Upper lobe of left lung (tissue), 6 donors: Measurements from ENCODE around the gene EYA2. TPM values are rescaled to one million over a fixed set of nuclear protein-coding genes. Genes with fewer than 3 reads are reported as not detected.

ENCODE experiments used
- ATAC-seq, 2 donors: fragments of 200-7000 bp; cut with Tn5 transposase; one replicate each; pipeline ENCODE4 v1.9.1; 2022; ENCODE audit warnings: mild to moderate bottlenecking in 2 of 2, moderate library complexity in 2 of 2; ENCODE audit not compliant: low FRiP score in 2 of 2
- DNase-seq, 2 donors: peaks; one replicate each; pipeline ENCODE4 v3.0.0-alpha.2; 2019 to 2020
- H3K27ac ChIP-seq, 4 donors: fragments of 200-600 bp; sonication (generic); one replicate each; pipeline ENCODE4 v1.5.1; 2016 to 2019
- H3K27me3 ChIP-seq, 4 donors: fragments of 200-600 bp; sonication (generic); one replicate each; pipeline ENCODE4 v1.5.1; 2017 to 2019
- H3K36me3 ChIP-seq, 4 donors: fragments of 200-600 bp; sonication (generic); one replicate each; pipeline ENCODE4 v1.5.1; 2016 to 2019
- H3K4me1 ChIP-seq, 4 donors: fragments of 200-600 bp; sonication (generic); one replicate each; pipeline ENCODE4 v1.5.1; 2018 to 2019
- H3K4me3 ChIP-seq, 4 donors: fragments of 200-600 bp; sonication (generic); one replicate each; pipeline ENCODE4 v1.5.1; 2017 to 2019; ENCODE audit warnings: mild to moderate bottlenecking in 2 of 4, moderate library complexity in 1 of 4
- H3K9me3 ChIP-seq, 4 donors: fragments of 200-600 bp; sonication (generic); one replicate each; pipeline ENCODE4 v1.5.1; 2018 to 2019
- CTCF ChIP-seq, 6 experiments: fragments of 450-650 bp in 4 of 6; fragments of 200-600 bp in 2 of 6; sonication (generic) in 2 of 6; IDR thresholded peaks; one replicate each; pipeline ENCODE4 v1.5.1; 2016 to 2019; ENCODE audit warnings: antibody characterized with exemption in 6 of 6
- EP300 ChIP-seq, 4 donors: sonication (generic); formaldehyde crosslinking; IDR thresholded peaks; one replicate each; pipeline ENCODE4 v1.5.1; 2017; ENCODE audit warnings: antibody characterized with exemption in 4 of 4, control low read depth in 2 of 4
- POLR2A ChIP-seq, 4 donors: fragments of 450-650 bp; IDR thresholded peaks; one replicate each; pipeline ENCODE4 v1.5.1; 2016 to 2017; ENCODE audit warnings: antibody characterized with exemption in 4 of 4, mild to moderate bottlenecking in 2 of 4
- POLR2AphosphoS5 ChIP-seq, 2 donors: sonication (generic); formaldehyde crosslinking; IDR thresholded peaks; one replicate each; pipeline ENCODE4 v1.5.1; 2017; ENCODE audit warnings: antibody characterized with exemption in 2 of 2
- WGBS, 2 donors: methylation state at CpG; one replicate each; pipeline ENCODE4 v1.1.5; 2017 to 2018; 5-methylcytosine and 5-hydroxymethylcytosine counted together
- total RNA-seq, 6 donors: library from RNA; depleted of rRNA in 4 of 6; stranded (reverse); fragments of >200 nt in 4 of 6; gene quantifications; one replicate each; pipeline versions ENCODE4 v1.1.0 to v1.2.1, GENCODE V29; 2016 to 2021
- donor health status: DM: no; HTN: no; CAD: no; lungs with moderate emphysema.
- donor health status: DM: no; HTN: yes; CAD: no; lungs with severe emphysema.

Gene EYA2
- 1 to 10 TPM in 5 of 6 donors, under 1 TPM in 1; 0.66 to 9.4 (median 3.0) TPM for total RNA-seq

GRCh38 chr20:46894579-46894958, at the start of gene EYA2:
TSS of gene EYA2 (plus strand) at chr20:46894843. CDS start at chr20:46990011, 95,168 bp downstream.
- H3K27ac ChIP-seq, result peak within 1 kb of the TSS in 1 of 4 donors; percentile 53
- DNase-seq, result peak in 1 of 2 donors; percentile 85
- WGBS, 2 donors, result 3% methylated on average over 20 of the region's 52 CpGs; no CpG with 5 or more reads in 1 of the 2 donors
- H3K4me3 ChIP-seq, result peak within 1 kb of the TSS; percentile 16 to 44 (median 38)
- peak in 1 of 2 donors; percentile 86 for ATAC-seq
- TF ChIP-seq EP300 (IDR thresholded peaks at IDR 0.05) (no peak), CTCF (IDR thresholded peaks at IDR 0.05) (no peak), POLR2AphosphoS5 (IDR thresholded peaks at IDR 0.05) (no peak), POLR2A (IDR thresholded peaks at IDR 0.05) (no peak)
- H3K4me1 ChIP-seq, result peaks cover 0 to 12% (median 0%) of the 10 kb centered on the region in 4 donors
- H3K27me3 ChIP-seq, result peaks cover 0 to 15% (median 7%) of the 10 kb centered on the region in 4 donors
- no peaks in the 10 kb centered on the region for H3K36me3 ChIP-seq
- H3K9me3 ChIP-seq, result peaks cover 0 to 9% (median 6%) of the 10 kb centered on the region in 4 donors

- TF ChIP-seq CTCF (IDR thresholded peaks at IDR 0.05), result no peak
- no peak for TF ChIP-seq POLR2A (IDR thresholded peaks at IDR 0.05)
- TF ChIP-seq EP300 (IDR thresholded peaks at IDR 0.05), result no peak
- TF ChIP-seq POLR2AphosphoS5 (IDR thresholded peaks at IDR 0.05), result no peak
- H3K27ac ChIP-seq, result no peak overlapping the region
- no peaks in the 10 kb centered on the region for H3K36me3 ChIP-seq
- ATAC-seq (no peak), DNase-seq (no peak)
- H3K4me3 ChIP-seq, result no peak overlapping the region
- H3K9me3 ChIP-seq, result no peaks in the 10 kb centered on the region
- H3K27me3 ChIP-seq, result no peaks in the 10 kb centered on the region
- H3K4me1 ChIP-seq, result no peaks in the 10 kb centered on the region
- WGBS, 2 donors, result 68 to 70% methylated on average over 9 of the region's 9 CpGs
Measured at GRCh38 chr20:46844965-46845364, 49.7 kb upstream of the EYA2 start.

GRCh38 chr20:46849269-46849668, 45.4 kb upstream of the EYA2 start:
- no peak for TF ChIP-seq EP300 (IDR thresholded peaks at IDR 0.05)
- no peak for TF ChIP-seq POLR2AphosphoS5 (IDR thresholded peaks at IDR 0.05)
- no peak for TF ChIP-seq POLR2A (IDR thresholded peaks at IDR 0.05)
- TF ChIP-seq CTCF (IDR thresholded peaks at IDR 0.05), result no peak
- no peak for DNase-seq
- no peaks in the 10 kb centered on the region for H3K36me3 ChIP-seq
- no peaks in the 10 kb centered on the region for H3K4me1 ChIP-seq
- no peaks in the 10 kb centered on the region for H3K9me3 ChIP-seq
- WGBS, 2 donors, result 65 to 77% methylated on average over 4 of the region's 4 CpGs
- ATAC-seq, result no peak
- H3K4me3 ChIP-seq, result no peak overlapping the region
- H3K27me3 ChIP-seq, result no peaks in the 10 kb centered on the region
- no peak overlapping the region for H3K27ac ChIP-seq

GRCh38 chr20:46849751-46850150, 44.9 kb upstream of the EYA2 start:
- H3K9me3 ChIP-seq, result no peaks in the 10 kb centered on the region
- no peaks in the 10 kb centered on the region for H3K36me3 ChIP-seq
- no peak overlapping the region for H3K27ac ChIP-seq
- H3K27me3 ChIP-seq, result no peaks in the 10 kb centered on the region
- no peaks in the 10 kb centered on the region for H3K4me1 ChIP-seq
- H3K4me3 ChIP-seq, result no peak overlapping the region
- TF ChIP-seq EP300 (IDR thresholded peaks at IDR 0.05) (no peak), POLR2A (IDR thresholded peaks at IDR 0.05) (no peak), POLR2AphosphoS5 (IDR thresholded peaks at IDR 0.05) (no peak), CTCF (IDR thresholded peaks at IDR 0.05) (no peak)
- ATAC-seq, result no peak
- WGBS, 2 donors, result 48 to 81% methylated on average over 5 of the region's 5 CpGs
- DNase-seq, result no peak

- no peaks in the 10 kb centered on the region for H3K4me1 ChIP-seq
- H3K9me3 ChIP-seq, result no peaks in the 10 kb centered on the region
- TF ChIP-seq EP300 (IDR thresholded peaks at IDR 0.05) (no peak), POLR2AphosphoS5 (IDR thresholded peaks at IDR 0.05) (no peak), POLR2A (IDR thresholded peaks at IDR 0.05) (no peak), CTCF (IDR thresholded peaks at IDR 0.05) (no peak)
- H3K4me3 ChIP-seq, result no peak overlapping the region
- no peak for DNase-seq
- no peak overlapping the region for H3K27ac ChIP-seq
- no peak for ATAC-seq
- H3K36me3 ChIP-seq, result no peaks in the 10 kb centered on the region
- H3K27me3 ChIP-seq, result no peaks in the 10 kb centered on the region
- WGBS, 2 donors, result 55 to 57% methylated on average over 10 of the region's 10 CpGs
Measured at GRCh38 chr20:46850416-46850815, 44.2 kb upstream of the EYA2 start.
